OCI-M1 (cell line): ENCODE data around the gene CYP4B1.

Source experiments
- DNase-seq: peaks from one replicate; lab custom pipeline; 2025; lab: John Stamatoyannopoulos, UW

CYP4B1 gene

GRCh38 chr1:46797696-46798470 is 963 bp upstream of the CYP4B1 start:
- no peak for DNase-seq

GRCh38 chr1:46800742-46801141 is 1.9 kb downstream of the CYP4B1 start:
- DNase-seq: no peak

- DNase-seq: no peak
Measured at GRCh38 chr1:46801323-46802055, 2.6 kb downstream of the CYP4B1 start.

- no peak for DNase-seq
Measured at GRCh38 chr1:46802081-46802480, 3.2 kb downstream of the CYP4B1 start.

- no peak for DNase-seq
Measured at GRCh38 chr1:46802901-46803574, 4.2 kb downstream of the CYP4B1 start.

- DNase-seq: no peak
Measured at GRCh38 chr1:46804027-46804889, 5.4 kb downstream of the CYP4B1 start.

- no peak for DNase-seq
Measured at GRCh38 chr1:46804926-46805325, 6.1 kb downstream of the CYP4B1 start.

GRCh38 chr1:46805755-46806154 is 6.9 kb downstream of the CYP4B1 start:
- no peak for DNase-seq

- DNase-seq: no peak
Measured at GRCh38 chr1:46806196-46807020, 7.6 kb downstream of the CYP4B1 start.

GRCh38 chr1:46807046-46807972 is 8.5 kb downstream of the CYP4B1 start:
- no peak for DNase-seq

- no peak for DNase-seq
Measured at GRCh38 chr1:46809071-46809470, 10.2 kb downstream of the CYP4B1 start.

- DNase-seq: no peak
Measured at GRCh38 chr1:46809904-46810303, 11.1 kb downstream of the CYP4B1 start.

GRCh38 chr1:46810596-46810995 is 11.8 kb downstream of the CYP4B1 start:
- DNase-seq: no peak

GRCh38 chr1:46811053-46811452 is 12.2 kb downstream of the CYP4B1 start:
- no peak for DNase-seq

- DNase-seq: no peak
Measured at GRCh38 chr1:46812065-46812963, 13.5 kb downstream of the CYP4B1 start.

GRCh38 chr1:46812996-46813857 is 14.4 kb downstream of the CYP4B1 start:
- DNase-seq: no peak

GRCh38 chr1:46813858-46814396 is 15.1 kb downstream of the CYP4B1 start:
- DNase-seq: no peak

GRCh38 chr1:46815133-46815532 is 16.3 kb downstream of the CYP4B1 start:
- no peak for DNase-seq
